Endothelial cell of umbilical vein (primary cell): ENCODE results near the gene TRRAP. TPM values are rescaled to one million over a fixed set of nuclear protein-coding genes. Genes with fewer than 3 reads are reported as not detected.

Experiments
- BruUV-seq: library from RNA; stranded (reverse); fragments of 400-500 nt; replicated peaks from 2 replicates; lab custom pipeline; 2021; lab: Mats Ljungman, UMichigan
- CTCF ChIA-PET: fragments of 300-600, 350-600 bp; sonication (Branson Sonifier 250); formaldehyde crosslinking; loops from one replicate; lab custom pipeline; 2021; ENCODE audit warnings: antibody characterized with exemption, inconsistent platforms; lab: Charles Lee
- POLR2A ChIA-PET: fragments of 300-600, 350-600 bp; sonication (Branson Sonifier 250); formaldehyde crosslinking; loops from one replicate; lab custom pipeline; 2021; ENCODE audit warnings: antibody characterized with exemption, inconsistent platforms; lab: Charles Lee
- DNase-seq: peaks from one replicate; pipeline ENCODE4 v3.0.0-alpha.2; 2011; ENCODE audit warnings: low read depth, low spot score
- FAIRE-seq: peaks from 2 replicates; lab custom pipeline; 2011; peaks lifted over from hg19 to GRCh38; lab: Jason Lieb, UNC
- H2AFZ ChIP-seq: 2 replicates; pipeline ENCODE4 v1.6.0; 2012; ENCODE audit warnings: low read depth, low read length, control low read depth, inconsistent platforms
- H3K27ac ChIP-seq: 2 replicates; pipeline ENCODE4 v1.5.1; 2011; ENCODE audit warnings: low read depth, mild to moderate bottlenecking, control low read depth, low read length, moderate library complexity; ENCODE audit not compliant: insufficient read depth
- H3K27me3 ChIP-seq, 2 experiments: 2 replicates each; pipeline versions ENCODE4 v1.6.0 to v1.6.1; 2011; ENCODE audit warnings: low read length in 2 of 2, mixed read lengths in 1 of 2; ENCODE audit not compliant: control insufficient read depth in 2 of 2, insufficient read depth in 2 of 2
- H3K36me3 ChIP-seq, 2 experiments: 2 replicates in 1 of 2; 3 replicates in 1 of 2; pipeline ENCODE4 v1.5.1; 2011; ENCODE audit warnings: low read length in 2 of 2, mild to moderate bottlenecking in 1 of 2, moderate library complexity in 1 of 2; ENCODE audit not compliant: control insufficient read depth in 2 of 2, insufficient read depth in 2 of 2; ENCODE audit errors: extremely low read depth in 1 of 2
- H3K4me1 ChIP-seq: 3 replicates; pipeline ENCODE4 v1.5.1; 2011; ENCODE audit warnings: mild to moderate bottlenecking, low read length; ENCODE audit not compliant: control insufficient read depth, insufficient read depth; ENCODE audit errors: extremely low read depth
- H3K4me2 ChIP-seq: 2 replicates; pipeline ENCODE4 v1.6.1; 2011; ENCODE audit warnings: low read length, control low read depth, mixed read lengths; ENCODE audit not compliant: insufficient read depth
- H3K4me3 ChIP-seq, 3 experiments: fragments of 200-600 bp in 1 of 3; sonication (generic), shearing (Covaris generic) in 1 of 3; replicated peaks in 1 of 3; 2 replicates each; pipeline ENCODE4 v1.5.1; 2011 to 2016; ENCODE audit warnings: control low read depth in 3 of 3, low read length in 3 of 3, mild to moderate bottlenecking in 2 of 3, inconsistent platforms in 1 of 3, low read depth in 1 of 3, moderate library complexity in 1 of 3; ENCODE audit not compliant: insufficient read depth in 1 of 3
- H3K79me2 ChIP-seq: 2 replicates; pipeline ENCODE4 v1.6.0; 2012; ENCODE audit warnings: low read length, inconsistent platforms; ENCODE audit not compliant: control insufficient read depth, insufficient read depth
- H3K9ac ChIP-seq: replicated peaks from 2 replicates; pipeline ENCODE3; 2011; ENCODE audit warnings: low read length, control low read depth; ENCODE audit not compliant: insufficient read depth; ENCODE audit errors: extremely low read depth
- H3K9me1 ChIP-seq: replicated peaks from 3 replicates; pipeline ENCODE4 v1.6.0; 2011; ENCODE audit warnings: mild to moderate bottlenecking, low read length; ENCODE audit not compliant: control insufficient read depth, insufficient read depth; ENCODE audit errors: extremely low read depth
- H3K9me3 ChIP-seq: replicated peaks from 2 replicates; pipeline ENCODE4 v1.5.1; 2012; ENCODE audit warnings: low read length, inconsistent platforms; ENCODE audit not compliant: control insufficient read depth, insufficient read depth
- H4K20me1 ChIP-seq: replicated peaks from 2 replicates; pipeline ENCODE3; 2011; ENCODE audit warnings: mild to moderate bottlenecking, low read length; ENCODE audit not compliant: control insufficient read depth, insufficient read depth; ENCODE audit errors: extremely low read depth
- EZH2 ChIP-seq: IDR thresholded peaks from 2 replicates; pipeline ENCODE4 v1.6.1; 2012; ENCODE audit warnings: borderline replicate concordance, low read depth, mild to moderate bottlenecking, moderate library complexity, low read length, inconsistent platforms; ENCODE audit not compliant: severe bottlenecking
- FOS ChIP-seq: IDR thresholded peaks from 2 replicates; pipeline ENCODE4 v1.6.1; 2011; ENCODE audit warnings: mild to moderate bottlenecking, low read length, moderate library complexity, borderline replicate concordance; ENCODE audit not compliant: insufficient read depth
- GATA2 ChIP-seq: IDR thresholded peaks from 2 replicates; pipeline ENCODE4 v1.7.0; 2011; ENCODE audit warnings: low read depth, mild to moderate bottlenecking, moderate library complexity, mixed read lengths, low read length; ENCODE audit not compliant: insufficient read length, insufficient read depth
- JUN ChIP-seq: IDR thresholded peaks from 2 replicates; pipeline ENCODE4 v1.6.1; 2011; ENCODE audit warnings: borderline replicate concordance, low read depth; ENCODE audit not compliant: insufficient read length, insufficient read depth
- MYC ChIP-seq: IDR thresholded peaks from one replicate; pipeline ENCODE4 v1.6.1; 2011; ENCODE audit warnings: mild to moderate bottlenecking, low read depth, low read length
- POLR2A ChIP-seq: IDR thresholded peaks from 2 replicates; pipeline ENCODE4 v1.6.1; 2012; ENCODE audit warnings: low read depth, mild to moderate bottlenecking, control low read depth, low read length
- POLR2AphosphoS5 ChIP-seq: IDR thresholded peaks from 2 replicates; pipeline ENCODE4 v1.6.1; 2012; ENCODE audit warnings: low read depth, mild to moderate bottlenecking, control low read depth, low read length, moderate library complexity; ENCODE audit not compliant: insufficient read depth
- dilution Hi-C: fragments of 300-500 bp; cut with MboI; formaldehyde crosslinking; loops from one replicate; pipeline ENCODE4 v1.15.0; 2019; ENCODE audit warnings: low sequenced_read_pairs; ENCODE audit not compliant: extremely low pct_ligation_motif_present
- intact Hi-C: fragments of 100-400 bp; cut with micrococcal nuclease; formaldehyde crosslinking; loops from one replicate; pipeline ENCODE4 v1.10.0; 2022
- polyA plus RNA-seq, 4 experiments: library from polyadenylated mRNA; depleted of rRNA in 3 of 4; stranded (reverse) in 3 of 4; unstranded in 1 of 4; fragments of >200 nt; gene quantifications; 2 replicates each; pipeline versions ENCODE4 v1.2.1 to v1.2.3, GENCODE V29; 2011 to 2012; ENCODE audit warnings: missing spikeins in 1 of 4
- total RNA-seq: library from RNA; stranded (reverse); gene quantifications from 2 replicates; pipeline ENCODE4 v1.2.3, GENCODE V29; 2021
- TF ChIP-seq, protein P1 (sequence below): IDR thresholded peaks from 2 replicates; pipeline ENCODE4 v1.6.1; 2011; ENCODE audit not compliant: insufficient read depth, insufficient read length
- TF ChIP-seq, protein P2 (sequence below), 2 donors: IDR thresholded peaks; 1 replicate in 1 of 2; 2 replicates in 1 of 2; pipeline ENCODE4 v1.5.1; 2011; ENCODE audit warnings: low read length in 2 of 2, mild to moderate bottlenecking in 2 of 2, moderate library complexity in 2 of 2, control low read depth in 1 of 2, inconsistent platforms in 1 of 2, low read depth in 1 of 2; ENCODE audit not compliant: insufficient read depth in 1 of 2; ENCODE audit errors: extremely low read depth in 1 of 2

The TRRAP gene
- total and polyA plus RNA-seq, 2 donors (not counting 3 experiments of a cell fraction or from before 2014, with no cell fraction given) = 21.8 to 45.8 TPM

DNA sequence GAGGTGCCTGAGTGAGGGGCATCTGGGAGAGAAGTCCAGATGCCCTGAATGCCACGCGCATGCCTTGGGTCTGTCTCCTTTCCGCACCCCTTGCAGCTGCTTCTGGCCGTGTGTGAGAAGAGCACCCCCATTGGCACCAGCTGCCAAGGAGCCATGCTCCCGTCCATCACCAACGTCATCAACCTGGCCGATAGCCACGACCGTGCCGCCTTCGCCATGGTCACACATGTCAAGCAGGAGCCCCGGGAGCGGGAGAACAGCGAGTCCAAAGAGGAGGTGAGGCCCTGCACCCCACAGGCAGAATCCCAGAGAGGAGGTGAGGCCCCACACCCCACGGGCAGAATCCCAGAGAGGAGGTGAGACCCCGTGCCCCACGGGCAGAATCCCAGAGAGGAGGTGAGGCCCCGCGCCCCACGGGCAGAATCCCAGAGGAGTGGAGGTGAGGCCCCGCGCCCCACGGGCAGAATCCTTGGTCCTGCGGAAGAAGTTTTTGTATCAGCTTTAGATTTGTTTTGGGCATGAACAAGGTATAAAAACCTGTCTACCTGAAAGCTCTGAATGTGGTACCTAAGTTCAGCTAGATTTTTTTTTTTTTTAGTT is 91.8 kb downstream of the TRRAP start:
- Histone ChIP-seq H2AFZ (no peak overlapping the region), H3K9me3 (no peaks in the 10 kb centered on the region), H3K27ac (no peak overlapping the region), H3K4me1 (no peaks in the 10 kb centered on the region), H3K27me3 (no peaks in the 10 kb centered on the region), H3K9me1 (no peaks in the 10 kb centered on the region), H3K4me2 (no peak overlapping the region), H4K20me1 (no peaks in the 10 kb centered on the region), H3K79me2 (no peaks in the 10 kb centered on the region), H3K9ac (no peak overlapping the region), H3K4me3 (no peak overlapping the region), H3K36me3 (peaks cover 39 to 62% of the 10 kb centered on the region in 2 experiments)
- CTCF ChIA-PET = no interaction called here
- intact Hi-C loops = no loop called here
- BruUV-seq = no TSS peak
- TF ChIP-seq FOS (no peak), POLR2A (no peak), MYC (no peak), GATA2 (no peak), JUN (no peak), POLR2AphosphoS5 (no peak), EZH2 (no peak)
- TF ChIP-seq, protein P1, sequence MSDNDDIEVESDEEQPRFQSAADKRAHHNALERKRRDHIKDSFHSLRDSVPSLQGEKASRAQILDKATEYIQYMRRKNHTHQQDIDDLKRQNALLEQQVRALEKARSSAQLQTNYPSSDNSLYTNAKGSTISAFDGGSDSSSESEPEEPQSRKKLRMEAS = no peak
- TF ChIP-seq, protein P2, sequence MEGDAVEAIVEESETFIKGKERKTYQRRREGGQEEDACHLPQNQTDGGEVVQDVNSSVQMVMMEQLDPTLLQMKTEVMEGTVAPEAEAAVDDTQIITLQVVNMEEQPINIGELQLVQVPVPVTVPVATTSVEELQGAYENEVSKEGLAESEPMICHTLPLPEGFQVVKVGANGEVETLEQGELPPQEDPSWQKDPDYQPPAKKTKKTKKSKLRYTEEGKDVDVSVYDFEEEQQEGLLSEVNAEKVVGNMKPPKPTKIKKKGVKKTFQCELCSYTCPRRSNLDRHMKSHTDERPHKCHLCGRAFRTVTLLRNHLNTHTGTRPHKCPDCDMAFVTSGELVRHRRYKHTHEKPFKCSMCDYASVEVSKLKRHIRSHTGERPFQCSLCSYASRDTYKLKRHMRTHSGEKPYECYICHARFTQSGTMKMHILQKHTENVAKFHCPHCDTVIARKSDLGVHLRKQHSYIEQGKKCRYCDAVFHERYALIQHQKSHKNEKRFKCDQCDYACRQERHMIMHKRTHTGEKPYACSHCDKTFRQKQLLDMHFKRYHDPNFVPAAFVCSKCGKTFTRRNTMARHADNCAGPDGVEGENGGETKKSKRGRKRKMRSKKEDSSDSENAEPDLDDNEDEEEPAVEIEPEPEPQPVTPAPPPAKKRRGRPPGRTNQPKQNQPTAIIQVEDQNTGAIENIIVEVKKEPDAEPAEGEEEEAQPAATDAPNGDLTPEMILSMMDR (IDR thresholded peaks at IDR 0.05; ENCODE audit: extremely low read depth in 1 of 2, insufficient read depth in 1 of 2, low read depth in 1 of 2, low read length in 2 of 2) = no peak
- POLR2A ChIA-PET = no interaction called here
- DNase-seq (no peak), FAIRE-seq (no peak)
- dilution Hi-C loops = no loop called here
